ENCODE results near the gene RPL35A.

- no peak for TF ChIP-seq EZH2phosphoT487 (IDR thresholded peaks at IDR 0.05; ENCODE audit: insufficient read depth, low read depth)
- no peak for TF ChIP-seq EZH2 (IDR thresholded peaks at IDR 0.05; ENCODE audit: insufficient read depth, poor library complexity, severe bottlenecking)
Observed at GRCh38 chr3:197908957-197909701, 40.9 kb upstream of the RPL35A start.

Data from GM23248 (cell line).